ENCODE data around the gene MAD1L1. TPM values are rescaled to one million over a fixed set of nuclear protein-coding genes. Genes with fewer than 3 reads are reported as not detected.

The MAD1L1 gene
- total RNA-seq, 2 experiments from 2014 or later: 40.0 to 44.7 TPM

DNA sequence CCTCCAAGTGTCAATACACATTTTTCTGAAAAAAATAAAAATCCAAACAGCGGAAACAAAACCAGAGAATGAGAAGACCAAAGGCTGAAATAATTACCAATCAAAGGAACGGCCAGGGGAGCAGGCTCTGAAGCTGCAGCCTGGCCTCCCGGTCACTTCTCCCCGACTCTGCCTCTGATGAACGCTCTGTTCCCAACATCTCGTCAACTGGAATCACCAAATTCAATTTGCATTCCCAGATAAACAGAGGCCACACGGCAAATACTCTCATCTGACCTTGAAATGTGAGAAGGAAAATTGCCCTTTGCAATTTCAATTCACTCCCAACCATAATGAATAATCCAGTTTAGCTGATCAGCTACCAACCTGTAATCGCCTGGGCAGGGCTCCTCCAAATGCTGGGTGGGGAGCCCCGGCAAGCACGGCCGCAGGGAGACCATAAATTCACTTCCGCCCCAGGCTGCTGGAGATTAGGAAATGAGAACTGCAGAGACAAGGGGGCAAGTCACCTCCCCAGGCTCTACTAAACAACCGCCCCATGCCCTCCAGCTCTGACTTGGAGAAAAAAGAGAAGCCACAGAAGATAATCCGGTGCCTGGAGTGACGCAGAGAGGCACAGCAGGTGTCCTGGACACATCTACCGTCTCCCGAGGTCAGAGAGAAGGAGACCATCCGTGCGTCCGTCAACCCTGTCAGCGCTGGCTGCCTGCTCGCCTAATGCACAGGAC is 153.2 kb downstream of the MAD1L1 start:
- Mint-ChIP-seq H3K27me3 (no peaks in the 10 kb centered on the region), H3K4me1 (ENCODE audit: low read depth) (peaks cover 24% of the 10 kb centered on the region), H3K9me3 (no peaks in the 10 kb centered on the region), H3K4me3 (no peak overlapping the region), H3K36me3 (ENCODE audit: low read depth) (peaks cover 3% of the 10 kb centered on the region), H3K27ac (no peak overlapping the region)
- DNase-seq: no peak
- ATAC-seq: peak; percentile 57
- POLR2A ChIA-PET: no interaction called here
- intact Hi-C loops (cut with micrococcal nuclease): no loop called here
- TF ChIP-seq, protein P1, sequence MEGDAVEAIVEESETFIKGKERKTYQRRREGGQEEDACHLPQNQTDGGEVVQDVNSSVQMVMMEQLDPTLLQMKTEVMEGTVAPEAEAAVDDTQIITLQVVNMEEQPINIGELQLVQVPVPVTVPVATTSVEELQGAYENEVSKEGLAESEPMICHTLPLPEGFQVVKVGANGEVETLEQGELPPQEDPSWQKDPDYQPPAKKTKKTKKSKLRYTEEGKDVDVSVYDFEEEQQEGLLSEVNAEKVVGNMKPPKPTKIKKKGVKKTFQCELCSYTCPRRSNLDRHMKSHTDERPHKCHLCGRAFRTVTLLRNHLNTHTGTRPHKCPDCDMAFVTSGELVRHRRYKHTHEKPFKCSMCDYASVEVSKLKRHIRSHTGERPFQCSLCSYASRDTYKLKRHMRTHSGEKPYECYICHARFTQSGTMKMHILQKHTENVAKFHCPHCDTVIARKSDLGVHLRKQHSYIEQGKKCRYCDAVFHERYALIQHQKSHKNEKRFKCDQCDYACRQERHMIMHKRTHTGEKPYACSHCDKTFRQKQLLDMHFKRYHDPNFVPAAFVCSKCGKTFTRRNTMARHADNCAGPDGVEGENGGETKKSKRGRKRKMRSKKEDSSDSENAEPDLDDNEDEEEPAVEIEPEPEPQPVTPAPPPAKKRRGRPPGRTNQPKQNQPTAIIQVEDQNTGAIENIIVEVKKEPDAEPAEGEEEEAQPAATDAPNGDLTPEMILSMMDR (IDR thresholded peaks at IDR 0.05): no peak
- CTCF ChIA-PET: no interaction called here

DNA sequence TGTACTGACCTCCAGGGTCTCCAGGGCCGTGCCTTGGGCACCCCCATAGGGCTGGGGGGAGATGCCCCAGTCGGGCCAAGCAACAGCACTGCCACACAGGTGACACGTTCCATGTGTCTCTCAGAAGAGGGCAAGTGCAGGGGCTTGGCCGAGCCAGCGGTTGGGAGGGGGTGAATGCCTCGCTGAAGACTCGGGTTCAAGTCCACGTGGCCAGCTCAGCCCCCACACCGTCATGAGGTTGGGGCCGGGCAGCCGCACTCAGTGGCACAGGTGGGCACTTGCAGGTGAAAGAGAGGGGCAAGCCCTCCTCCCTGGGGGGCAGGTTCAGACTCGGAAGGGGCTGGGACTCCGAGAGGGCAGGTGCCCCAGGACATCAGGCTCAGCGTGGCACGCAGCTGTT is 153.8 kb downstream of the MAD1L1 start:
- peaks cover 18% of the 10 kb centered on the region for H3K4me1 Mint-ChIP-seq (ENCODE audit: low read depth)
- ChIA-PET CTCF (no interaction called here), POLR2A (no interaction called here)
- no peaks in the 10 kb centered on the region for H3K9me3 Mint-ChIP-seq
- no peak overlapping the region for H3K4me3 Mint-ChIP-seq
- TF ChIP-seq, protein P1 (IDR thresholded peaks at IDR 0.05): no peak
- H3K27me3 Mint-ChIP-seq: no peaks in the 10 kb centered on the region
- DNase-seq: no peak
- no peak for ATAC-seq
- intact Hi-C loops (cut with micrococcal nuclease): no loop called here
- no peak overlapping the region for H3K27ac Mint-ChIP-seq
- H3K36me3 Mint-ChIP-seq (ENCODE audit: low read depth): no peaks in the 10 kb centered on the region

DNA sequence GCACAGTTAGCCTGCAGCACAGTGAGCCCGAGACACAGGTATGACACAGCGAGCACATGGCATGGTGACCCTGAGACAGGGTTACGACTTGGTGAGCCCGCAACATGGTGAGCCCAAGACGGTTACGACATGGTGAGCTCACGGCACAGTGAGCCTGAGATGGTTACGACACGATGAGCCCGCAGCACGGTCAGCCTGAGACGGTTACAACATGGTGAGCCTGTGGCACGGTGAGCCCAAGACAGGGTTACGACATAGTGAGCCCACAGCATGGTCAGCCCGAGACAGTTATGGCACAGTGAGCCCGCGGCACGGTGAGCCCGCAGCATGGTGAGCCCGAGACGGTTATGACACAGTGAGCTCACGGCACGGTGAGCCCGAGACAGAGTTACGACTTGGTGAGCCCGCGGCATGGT is 156.1 kb downstream of the MAD1L1 start:
- DNase-seq (no peak), ATAC-seq (no peak)
- Mint-ChIP-seq H3K36me3 (ENCODE audit: low read depth) (no peaks in the 10 kb centered on the region), H3K27me3 (no peaks in the 10 kb centered on the region), H3K9me3 (no peaks in the 10 kb centered on the region), H3K4me3 (no peak overlapping the region), H3K4me1 (ENCODE audit: low read depth) (peaks cover 18% of the 10 kb centered on the region), H3K27ac (no peak overlapping the region)
- ChIA-PET POLR2A (no interaction called here), CTCF (no interaction called here)
- TF ChIP-seq, protein P1 (IDR thresholded peaks at IDR 0.05): no peak
- intact Hi-C loops (cut with micrococcal nuclease): no loop called here

DNA sequence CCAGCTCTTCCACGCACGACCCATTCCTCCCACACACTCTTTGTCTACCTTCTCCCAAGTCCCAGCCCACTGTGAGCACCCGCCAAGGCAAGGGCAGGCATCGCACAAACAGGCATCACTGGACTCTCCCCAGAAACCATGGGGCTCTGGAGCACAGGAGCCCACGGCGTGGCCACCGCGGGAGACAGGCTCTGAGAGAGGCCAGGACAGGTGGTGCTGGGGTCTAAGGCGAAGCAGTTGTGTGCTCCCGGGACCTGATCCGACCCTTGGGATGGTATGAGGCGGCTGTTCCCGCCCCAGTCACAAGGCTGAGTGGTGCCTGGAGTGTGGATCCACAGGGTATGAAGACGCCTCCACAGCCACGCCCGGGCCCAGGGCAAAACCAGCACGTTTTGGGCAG is 156.9 kb downstream of the MAD1L1 start:
- TF ChIP-seq, protein P1 (IDR thresholded peaks at IDR 0.05): no peak
- DNase-seq: no peak
- H3K27me3 Mint-ChIP-seq: no peaks in the 10 kb centered on the region
- H3K36me3 Mint-ChIP-seq (ENCODE audit: low read depth): no peaks in the 10 kb centered on the region
- no peak overlapping the region for H3K4me3 Mint-ChIP-seq
- H3K27ac Mint-ChIP-seq: no peak overlapping the region
- no peaks in the 10 kb centered on the region for H3K9me3 Mint-ChIP-seq
- peaks cover 18% of the 10 kb centered on the region for H3K4me1 Mint-ChIP-seq (ENCODE audit: low read depth)
- POLR2A ChIA-PET: no interaction called here
- intact Hi-C loops (cut with micrococcal nuclease): no loop called here
- no peak for ATAC-seq
- CTCF ChIA-PET: no interaction called here

DNA sequence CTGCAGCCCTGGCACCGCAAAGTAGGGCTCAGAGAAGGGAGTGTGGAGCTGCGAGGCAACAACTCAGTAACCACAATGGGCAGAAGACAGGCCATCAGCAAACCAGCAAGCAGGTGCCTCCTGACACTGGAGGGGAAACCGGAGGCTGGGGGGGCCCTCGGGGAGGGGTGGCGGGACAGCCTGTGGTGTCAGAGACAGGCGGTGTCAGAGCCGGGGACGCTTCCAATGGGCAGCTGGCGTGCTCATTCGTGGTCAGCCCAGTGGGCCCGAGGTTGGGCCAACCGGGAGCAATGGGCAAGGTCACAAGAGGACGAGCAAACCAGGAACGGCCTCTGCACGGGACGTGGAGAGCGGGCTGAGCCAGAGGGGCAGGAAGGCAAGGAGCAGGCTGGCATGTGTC is 158.1 kb downstream of the MAD1L1 start:
- no peak overlapping the region for H3K27ac Mint-ChIP-seq
- H3K4me1 Mint-ChIP-seq (ENCODE audit: low read depth): peaks cover 15% of the 10 kb centered on the region
- no peaks in the 10 kb centered on the region for H3K9me3 Mint-ChIP-seq
- DNase-seq: no peak
- TF ChIP-seq, protein P1 (IDR thresholded peaks at IDR 0.05): no peak
- no peak for ATAC-seq
- H3K36me3 Mint-ChIP-seq (ENCODE audit: low read depth): no peaks in the 10 kb centered on the region
- H3K4me3 Mint-ChIP-seq: no peak overlapping the region
- intact Hi-C loops (cut with micrococcal nuclease): no loop called here
- POLR2A ChIA-PET: no interaction called here
- H3K27me3 Mint-ChIP-seq: no peaks in the 10 kb centered on the region
- CTCF ChIA-PET: no interaction called here

Measured in activated CD8-positive, alpha-beta T cell treated with anti-CD3 and anti-CD28 coated beads for 36 hours (primary cell).